Epithelial cell of esophagus (primary cell): ENCODE results near the gene NCK2.

Experiments used
- DNase-seq: peaks from one replicate; pipeline ENCODE4 v3.0.0; 2010; ENCODE audit warnings: low read depth
- H3K4me3 ChIP-seq: 2 replicates; pipeline ENCODE4 v1.5.1; 2011; ENCODE audit warnings: mild to moderate bottlenecking, low read length, control low read depth
- CTCF ChIP-seq: IDR thresholded peaks from 2 replicates; pipeline ENCODE4 v1.5.1; 2011; ENCODE audit warnings: low read depth, mild to moderate bottlenecking, low read length, control low read depth, inconsistent platforms; ENCODE audit not compliant: insufficient read depth; ENCODE audit errors: missing control alignments

Gene NCK2

GRCh38 chr2:105712166-105712915 is 32.4 kb upstream of the NCK2 start:
- no peak for TF ChIP-seq CTCF
- peak; percentile 66 for DNase-seq
- no peak overlapping the region for H3K4me3 ChIP-seq

GRCh38 chr2:105712981-105713596 is 31.6 kb upstream of the NCK2 start:
- no peak for TF ChIP-seq CTCF
- no peak overlapping the region for H3K4me3 ChIP-seq
- peak; percentile 91 for DNase-seq

GRCh38 chr2:105714141-105714540 is 30.6 kb upstream of the NCK2 start:
- DNase-seq = no peak
- no peak overlapping the region for H3K4me3 ChIP-seq
- TF ChIP-seq CTCF = no peak

- no peak for DNase-seq
- no peak overlapping the region for H3K4me3 ChIP-seq
- TF ChIP-seq CTCF = no peak
Observed at GRCh38 chr2:105718846-105719481, 25.7 kb upstream of the NCK2 start.

- no peak overlapping the region for H3K4me3 ChIP-seq
- no peak for TF ChIP-seq CTCF
- no peak for DNase-seq
Observed at GRCh38 chr2:105721991-105722511, 22.7 kb upstream of the NCK2 start.

GRCh38 chr2:105722726-105723297 is 21.9 kb upstream of the NCK2 start:
- TF ChIP-seq CTCF = no peak
- no peak for DNase-seq
- no peak overlapping the region for H3K4me3 ChIP-seq
